ENCODE data around the gene ALDH16A1.

DNA sequence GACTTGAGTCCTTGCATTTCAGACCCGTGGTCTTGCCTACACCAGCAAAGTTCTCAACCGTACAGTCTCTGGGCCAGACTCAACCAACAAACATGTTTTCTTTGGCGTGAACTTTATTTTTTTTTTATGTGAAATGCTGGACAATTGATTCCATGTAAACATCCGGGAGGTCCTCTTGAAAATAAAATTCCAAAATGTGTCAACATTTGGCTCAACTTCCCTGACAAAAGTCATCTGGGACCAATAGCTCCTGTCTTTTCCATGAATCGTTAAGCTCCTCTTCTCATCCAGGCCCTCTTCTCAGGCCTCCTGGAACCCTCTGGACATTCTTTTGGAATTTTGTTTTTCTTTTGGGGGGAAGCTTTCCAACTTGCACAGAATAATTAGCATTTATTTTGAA is 2.7 kb downstream of the ALDH16A1 start:
- TF ChIP-seq, protein P1, sequence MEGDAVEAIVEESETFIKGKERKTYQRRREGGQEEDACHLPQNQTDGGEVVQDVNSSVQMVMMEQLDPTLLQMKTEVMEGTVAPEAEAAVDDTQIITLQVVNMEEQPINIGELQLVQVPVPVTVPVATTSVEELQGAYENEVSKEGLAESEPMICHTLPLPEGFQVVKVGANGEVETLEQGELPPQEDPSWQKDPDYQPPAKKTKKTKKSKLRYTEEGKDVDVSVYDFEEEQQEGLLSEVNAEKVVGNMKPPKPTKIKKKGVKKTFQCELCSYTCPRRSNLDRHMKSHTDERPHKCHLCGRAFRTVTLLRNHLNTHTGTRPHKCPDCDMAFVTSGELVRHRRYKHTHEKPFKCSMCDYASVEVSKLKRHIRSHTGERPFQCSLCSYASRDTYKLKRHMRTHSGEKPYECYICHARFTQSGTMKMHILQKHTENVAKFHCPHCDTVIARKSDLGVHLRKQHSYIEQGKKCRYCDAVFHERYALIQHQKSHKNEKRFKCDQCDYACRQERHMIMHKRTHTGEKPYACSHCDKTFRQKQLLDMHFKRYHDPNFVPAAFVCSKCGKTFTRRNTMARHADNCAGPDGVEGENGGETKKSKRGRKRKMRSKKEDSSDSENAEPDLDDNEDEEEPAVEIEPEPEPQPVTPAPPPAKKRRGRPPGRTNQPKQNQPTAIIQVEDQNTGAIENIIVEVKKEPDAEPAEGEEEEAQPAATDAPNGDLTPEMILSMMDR (IDR thresholded peaks at IDR 0.05 in 8 of 11, conservative IDR thresholded peaks at IDR 0.05 in 3 of 11): no peak
- TF ChIP-seq POLR2A (IDR thresholded peaks at IDR 0.05) (no peak), POLR2AphosphoS5 (IDR thresholded peaks at IDR 0.05) (no peak)
